Endothelial cell of umbilical vein (primary cell): ENCODE data around the gene DCC. TPM values are rescaled to one million over a fixed set of nuclear protein-coding genes. Genes with fewer than 3 reads are reported as not detected.

Experiments used
- BruUV-seq: library from RNA; stranded (reverse); fragments of 400-500 nt; replicated peaks from 2 replicates; lab custom pipeline; 2021; lab: Mats Ljungman, UMichigan
- CTCF ChIA-PET: fragments of 300-600, 350-600 bp; sonication (Branson Sonifier 250); formaldehyde crosslinking; loops from one replicate; lab custom pipeline; 2021; ENCODE audit warnings: antibody characterized with exemption, inconsistent platforms; lab: Charles Lee
- POLR2A ChIA-PET: fragments of 300-600, 350-600 bp; sonication (Branson Sonifier 250); formaldehyde crosslinking; loops from one replicate; lab custom pipeline; 2021; ENCODE audit warnings: antibody characterized with exemption, inconsistent platforms; lab: Charles Lee
- DNase-seq: peaks from one replicate; pipeline ENCODE4 v3.0.0-alpha.2; 2011; ENCODE audit warnings: low read depth, low spot score
- FAIRE-seq: peaks from 2 replicates; lab custom pipeline; 2011; peaks lifted over from hg19 to GRCh38; lab: Jason Lieb, UNC
- H2AFZ ChIP-seq: 2 replicates; pipeline ENCODE4 v1.6.0; 2012; ENCODE audit warnings: low read depth, low read length, control low read depth, inconsistent platforms
- H3K27ac ChIP-seq: 2 replicates; pipeline ENCODE4 v1.5.1; 2011; ENCODE audit warnings: low read depth, mild to moderate bottlenecking, control low read depth, low read length, moderate library complexity; ENCODE audit not compliant: insufficient read depth
- H3K27me3 ChIP-seq, 2 experiments: 2 replicates each; pipeline versions ENCODE4 v1.6.0 to v1.6.1; 2011; ENCODE audit warnings: low read length in 2 of 2, mixed read lengths in 1 of 2; ENCODE audit not compliant: control insufficient read depth in 2 of 2, insufficient read depth in 2 of 2
- H3K36me3 ChIP-seq, 2 experiments: 2 replicates in 1 of 2; 3 replicates in 1 of 2; pipeline ENCODE4 v1.5.1; 2011; ENCODE audit warnings: low read length in 2 of 2, mild to moderate bottlenecking in 1 of 2, moderate library complexity in 1 of 2; ENCODE audit not compliant: control insufficient read depth in 2 of 2, insufficient read depth in 2 of 2; ENCODE audit errors: extremely low read depth in 1 of 2
- H3K4me1 ChIP-seq: 3 replicates; pipeline ENCODE4 v1.5.1; 2011; ENCODE audit warnings: mild to moderate bottlenecking, low read length; ENCODE audit not compliant: control insufficient read depth, insufficient read depth; ENCODE audit errors: extremely low read depth
- H3K4me2 ChIP-seq: 2 replicates; pipeline ENCODE4 v1.6.1; 2011; ENCODE audit warnings: low read length, control low read depth, mixed read lengths; ENCODE audit not compliant: insufficient read depth
- H3K4me3 ChIP-seq, 3 experiments: fragments of 200-600 bp in 1 of 3; sonication (generic), shearing (Covaris generic) in 1 of 3; replicated peaks in 1 of 3; 2 replicates each; pipeline ENCODE4 v1.5.1; 2011 to 2016; ENCODE audit warnings: control low read depth in 3 of 3, low read length in 3 of 3, mild to moderate bottlenecking in 2 of 3, inconsistent platforms in 1 of 3, low read depth in 1 of 3, moderate library complexity in 1 of 3; ENCODE audit not compliant: insufficient read depth in 1 of 3
- H3K79me2 ChIP-seq: 2 replicates; pipeline ENCODE4 v1.6.0; 2012; ENCODE audit warnings: low read length, inconsistent platforms; ENCODE audit not compliant: control insufficient read depth, insufficient read depth
- H3K9ac ChIP-seq: replicated peaks from 2 replicates; pipeline ENCODE3; 2011; ENCODE audit warnings: low read length, control low read depth; ENCODE audit not compliant: insufficient read depth; ENCODE audit errors: extremely low read depth
- H3K9me1 ChIP-seq: replicated peaks from 3 replicates; pipeline ENCODE4 v1.6.0; 2011; ENCODE audit warnings: mild to moderate bottlenecking, low read length; ENCODE audit not compliant: control insufficient read depth, insufficient read depth; ENCODE audit errors: extremely low read depth
- H3K9me3 ChIP-seq: replicated peaks from 2 replicates; pipeline ENCODE4 v1.5.1; 2012; ENCODE audit warnings: low read length, inconsistent platforms; ENCODE audit not compliant: control insufficient read depth, insufficient read depth
- H4K20me1 ChIP-seq: replicated peaks from 2 replicates; pipeline ENCODE3; 2011; ENCODE audit warnings: mild to moderate bottlenecking, low read length; ENCODE audit not compliant: control insufficient read depth, insufficient read depth; ENCODE audit errors: extremely low read depth
- CTCF ChIP-seq, 2 donors: IDR thresholded peaks; 1 replicate in 1 of 2; 2 replicates in 1 of 2; pipeline ENCODE4 v1.5.1; 2011; ENCODE audit warnings: low read length in 2 of 2, mild to moderate bottlenecking in 2 of 2, moderate library complexity in 2 of 2, control low read depth in 1 of 2, inconsistent platforms in 1 of 2, low read depth in 1 of 2; ENCODE audit not compliant: insufficient read depth in 1 of 2; ENCODE audit errors: extremely low read depth in 1 of 2
- EZH2 ChIP-seq: IDR thresholded peaks from 2 replicates; pipeline ENCODE4 v1.6.1; 2012; ENCODE audit warnings: borderline replicate concordance, low read depth, mild to moderate bottlenecking, moderate library complexity, low read length, inconsistent platforms; ENCODE audit not compliant: severe bottlenecking
- FOS ChIP-seq: IDR thresholded peaks from 2 replicates; pipeline ENCODE4 v1.6.1; 2011; ENCODE audit warnings: mild to moderate bottlenecking, low read length, moderate library complexity, borderline replicate concordance; ENCODE audit not compliant: insufficient read depth
- GATA2 ChIP-seq: IDR thresholded peaks from 2 replicates; pipeline ENCODE4 v1.7.0; 2011; ENCODE audit warnings: low read depth, mild to moderate bottlenecking, moderate library complexity, mixed read lengths, low read length; ENCODE audit not compliant: insufficient read length, insufficient read depth
- JUN ChIP-seq: IDR thresholded peaks from 2 replicates; pipeline ENCODE4 v1.6.1; 2011; ENCODE audit warnings: borderline replicate concordance, low read depth; ENCODE audit not compliant: insufficient read length, insufficient read depth
- MAX ChIP-seq: IDR thresholded peaks from 2 replicates; pipeline ENCODE4 v1.6.1; 2011; ENCODE audit not compliant: insufficient read depth, insufficient read length
- MYC ChIP-seq: IDR thresholded peaks from one replicate; pipeline ENCODE4 v1.6.1; 2011; ENCODE audit warnings: mild to moderate bottlenecking, low read depth, low read length
- POLR2A ChIP-seq: IDR thresholded peaks from 2 replicates; pipeline ENCODE4 v1.6.1; 2012; ENCODE audit warnings: low read depth, mild to moderate bottlenecking, control low read depth, low read length
- POLR2AphosphoS5 ChIP-seq: IDR thresholded peaks from 2 replicates; pipeline ENCODE4 v1.6.1; 2012; ENCODE audit warnings: low read depth, mild to moderate bottlenecking, control low read depth, low read length, moderate library complexity; ENCODE audit not compliant: insufficient read depth
- dilution Hi-C: fragments of 300-500 bp; cut with MboI; formaldehyde crosslinking; loops from one replicate; pipeline ENCODE4 v1.15.0; 2019; ENCODE audit warnings: low sequenced_read_pairs; ENCODE audit not compliant: extremely low pct_ligation_motif_present
- intact Hi-C: fragments of 100-400 bp; cut with micrococcal nuclease; formaldehyde crosslinking; loops from one replicate; pipeline ENCODE4 v1.10.0; 2022
- polyA plus RNA-seq, 4 experiments: library from polyadenylated mRNA; depleted of rRNA in 3 of 4; stranded (reverse) in 3 of 4; unstranded in 1 of 4; fragments of >200 nt; gene quantifications; 2 replicates each; pipeline versions ENCODE4 v1.2.1 to v1.2.3, GENCODE V29; 2011 to 2012; ENCODE audit warnings: missing spikeins in 1 of 4
- total RNA-seq: library from RNA; stranded (reverse); gene quantifications from 2 replicates; pipeline ENCODE4 v1.2.3, GENCODE V29; 2021

Gene DCC
- total and polyA plus RNA-seq, 2 donors (not counting 3 experiments of a cell fraction or from before 2014, with no cell fraction given): not detected

GRCh38 chr18:52715991-52716390 lies 376.0 kb downstream of the DCC start:
- FAIRE-seq: no peak
- H4K20me1 ChIP-seq: no peaks in the 10 kb centered on the region
- BruUV-seq: no TSS peak
- TF ChIP-seq EZH2 (no peak), MAX (no peak), FOS (no peak), CTCF (IDR thresholded peaks at IDR 0.05; ENCODE audit: extremely low read depth in 1 of 2, insufficient read depth in 1 of 2, low read depth in 1 of 2, low read length in 2 of 2) (no peak), POLR2A (no peak), MYC (no peak)
- dilution Hi-C loops (no loop called here), intact Hi-C loops (no loop called here)
- ChIA-PET CTCF (no interaction called here), POLR2A (no interaction called here)
- H2AFZ ChIP-seq: no peak overlapping the region
- no peak overlapping the region for H3K4me3 ChIP-seq
- no peaks in the 10 kb centered on the region for H3K9me1 ChIP-seq
- H3K9me3 ChIP-seq: no peaks in the 10 kb centered on the region
- H3K9ac ChIP-seq: no peak overlapping the region
- no peaks in the 10 kb centered on the region for H3K36me3 ChIP-seq
- no peak overlapping the region for H3K4me2 ChIP-seq
- no peak overlapping the region for H3K27ac ChIP-seq
- no peak for DNase-seq
- H3K27me3 ChIP-seq: no peaks in the 10 kb centered on the region
- no peaks in the 10 kb centered on the region for H3K4me1 ChIP-seq
- no peaks in the 10 kb centered on the region for H3K79me2 ChIP-seq

- Histone ChIP-seq H3K27me3 (no peaks in the 10 kb centered on the region), H3K9me3 (no peaks in the 10 kb centered on the region), H2AFZ (no peak overlapping the region), H3K4me2 (no peak overlapping the region), H3K4me3 (no peak overlapping the region), H4K20me1 (no peaks in the 10 kb centered on the region), H3K4me1 (no peaks in the 10 kb centered on the region), H3K36me3 (no peaks in the 10 kb centered on the region), H3K9me1 (no peaks in the 10 kb centered on the region), H3K79me2 (no peaks in the 10 kb centered on the region), H3K27ac (no peak overlapping the region), H3K9ac (no peak overlapping the region)
- no peak for TF ChIP-seq FOS
- TF ChIP-seq MYC: no peak
- TF ChIP-seq CTCF (IDR thresholded peaks at IDR 0.05; ENCODE audit: extremely low read depth in 1 of 2, insufficient read depth in 1 of 2, low read depth in 1 of 2, low read length in 2 of 2): no peak
- TF ChIP-seq GATA2: no peak
- no peak for TF ChIP-seq POLR2AphosphoS5
- TF ChIP-seq MAX: no peak
- TF ChIP-seq POLR2A: no peak
- no peak for TF ChIP-seq JUN
- no peak for TF ChIP-seq EZH2
- ChIA-PET POLR2A (no interaction called here), CTCF (no interaction called here)
- BruUV-seq: no TSS peak
- dilution Hi-C loops: no loop called here
- no peak for DNase-seq
- intact Hi-C loops: no loop called here
- no peak for FAIRE-seq
Measured at GRCh38 chr18:52716973-52717372, 377.0 kb downstream of the DCC start.
